IMR-90 (cell line): ENCODE results near the gene SHC4. TPM values are rescaled to one million over a fixed set of nuclear protein-coding genes. Genes with fewer than 3 reads are reported as not detected.
A peak's percentile ranks its signal among the peaks of the same experiment; 100 is the strongest.

Experiments
- ATAC-seq: fragments of 200-7000 bp; cut with Tn5 transposase; 2 replicates; pipeline ENCODE4 v1.9.1; 2020; ENCODE audit warnings: low read depth, mild to moderate bottlenecking, moderate library complexity
- BruUV-seq: library from RNA; stranded (reverse); fragments of 400-500 nt; replicated peaks from 2 replicates; lab custom pipeline; 2021; lab: Mats Ljungman, UMichigan
- CTCF ChIA-PET: fragments of 300-600 bp; formaldehyde crosslinking; extraction: SDS; loops from one replicate; lab custom pipeline; 2021; ENCODE audit warnings: antibody characterized with exemption; lab: Yijun Ruan, JAX
- POLR2A ChIA-PET: fragments of 300-600 bp; sonication (Branson Sonifier 250); formaldehyde crosslinking; loops from one replicate; lab custom pipeline; 2022; ENCODE audit warnings: antibody characterized with exemption; ENCODE audit not compliant: unreplicated experiment; lab: Charles Lee
- DNase-seq: peaks from one replicate; pipeline ENCODE4 v3.0.0; 2013
- H2AFZ ChIP-seq: replicated peaks from 2 replicates; pipeline ENCODE3; 2013; ENCODE audit warnings: low read length, mild to moderate bottlenecking; ENCODE audit not compliant: poor library complexity
- H2AK5ac ChIP-seq: 2 replicates; pipeline ENCODE4 v1.6.1; 2013; ENCODE audit warnings: low read depth, low read length, inconsistent platforms
- H2AK9ac ChIP-seq: replicated peaks from 2 replicates; pipeline ENCODE3; 2013; ENCODE audit warnings: mild to moderate bottlenecking, low read depth, low read length, moderate library complexity; ENCODE audit not compliant: poor library complexity
- H2BK120ac ChIP-seq: 2 replicates; pipeline ENCODE4 v1.6.1; 2013; ENCODE audit warnings: low read depth, low read length, inconsistent platforms
- H2BK15ac ChIP-seq: 3 replicates; pipeline ENCODE4 v1.6.1; 2013; ENCODE audit warnings: low read depth, low read length, inconsistent platforms
- H2BK20ac ChIP-seq: 2 replicates; pipeline ENCODE4 v1.6.1; 2013; ENCODE audit warnings: low read depth, mild to moderate bottlenecking, inconsistent platforms, low read length, moderate library complexity
- H2BK5ac ChIP-seq: 2 replicates; pipeline ENCODE4 v1.6.1; 2013; ENCODE audit warnings: mild to moderate bottlenecking, low read depth, low read length, inconsistent platforms; ENCODE audit not compliant: poor library complexity, severe bottlenecking
- H3K14ac ChIP-seq: replicated peaks from 2 replicates; pipeline ENCODE4 v1.6.1; 2013; ENCODE audit warnings: low read depth, low read length, inconsistent platforms
- H3K18ac ChIP-seq: 2 replicates; pipeline ENCODE4 v1.6.1; 2013; ENCODE audit warnings: low read depth, low read length, control low read depth
- H3K23ac ChIP-seq: 2 replicates; pipeline ENCODE4 v1.6.1; 2013; ENCODE audit warnings: low read depth, low read length, inconsistent platforms
- H3K27ac ChIP-seq: 2 replicates; pipeline ENCODE4 v1.5.1; 2013; ENCODE audit warnings: mild to moderate bottlenecking, control low read depth, low read length; ENCODE audit not compliant: insufficient read depth
- H3K27me3 ChIP-seq: 2 replicates; pipeline ENCODE4 v1.6.1; 2013; ENCODE audit warnings: low read length; ENCODE audit not compliant: control insufficient read depth, insufficient read depth
- H3K36me3 ChIP-seq: 2 replicates; pipeline ENCODE4 v1.6.1; 2013; ENCODE audit warnings: low read length, mixed read lengths; ENCODE audit not compliant: control insufficient read depth, insufficient read depth
- H3K4ac ChIP-seq: 2 replicates; pipeline ENCODE4 v1.6.1; 2013; ENCODE audit warnings: low read depth, low read length, inconsistent platforms
- H3K4me1 ChIP-seq: 2 replicates; pipeline ENCODE4 v1.6.1; 2013; ENCODE audit warnings: low read length, mixed read lengths; ENCODE audit not compliant: control insufficient read depth, insufficient read depth
- H3K4me2 ChIP-seq: 2 replicates; pipeline ENCODE4 v1.6.1; 2013; ENCODE audit warnings: low read depth, mild to moderate bottlenecking, control low read depth, low read length, moderate library complexity
- H3K4me3 ChIP-seq: 2 replicates; pipeline ENCODE4 v1.5.1; 2013; ENCODE audit warnings: low read depth, mild to moderate bottlenecking, control low read depth, low read length, moderate library complexity; ENCODE audit not compliant: insufficient read depth
- H3K56ac ChIP-seq: 2 replicates; pipeline ENCODE4 v1.6.1; 2013; ENCODE audit warnings: low read length, inconsistent platforms; ENCODE audit not compliant: insufficient read depth; ENCODE audit errors: extremely low read depth
- H3K79me1 ChIP-seq, 2 experiments: 2 replicates each; pipeline ENCODE4 v1.6.1; 2013; ENCODE audit warnings: low read length in 2 of 2, inconsistent platforms in 1 of 2, low read depth in 1 of 2
- H3K9ac ChIP-seq: 2 replicates; pipeline ENCODE4 v1.6.1; 2013; ENCODE audit warnings: low read depth, low read length, control low read depth
- H3K9me1 ChIP-seq: 2 replicates; pipeline ENCODE4 v1.6.1; 2013; ENCODE audit warnings: low read length, inconsistent platforms; ENCODE audit not compliant: insufficient read depth
- H3K9me3 ChIP-seq: 2 replicates; pipeline ENCODE4 v1.6.1; 2013; ENCODE audit warnings: low read length; ENCODE audit not compliant: control insufficient read depth, insufficient read depth
- H4K20me1 ChIP-seq: 2 replicates; pipeline ENCODE4 v1.6.1; 2013; ENCODE audit warnings: low read length, inconsistent platforms; ENCODE audit not compliant: insufficient read depth
- H4K5ac ChIP-seq: 2 replicates; pipeline ENCODE4 v1.6.1; 2013; ENCODE audit warnings: mild to moderate bottlenecking, low read depth, low read length, control low read depth
- H4K8ac ChIP-seq, 2 experiments: 2 replicates each; pipeline ENCODE4 v1.6.1; 2013; ENCODE audit warnings: low read depth in 2 of 2, low read length in 2 of 2, control low read depth in 1 of 2, inconsistent platforms in 1 of 2
- H4K91ac ChIP-seq: 2 replicates; pipeline ENCODE4 v1.6.1; 2013; ENCODE audit warnings: low read depth, low read length, inconsistent platforms; ENCODE audit not compliant: insufficient read depth
- BHLHE40 ChIP-seq: fragments of 150-350 bp; IDR thresholded peaks from 2 replicates; pipeline ENCODE4 v1.6.1; 2016; ENCODE audit warnings: mild to moderate bottlenecking, low read depth, low read length
- CEBPB ChIP-seq: IDR thresholded peaks from 2 replicates; pipeline ENCODE4 v1.6.1; 2012; ENCODE audit warnings: low read depth, low read length, improper control_type of control experiment
- MXI1 ChIP-seq: IDR thresholded peaks from 2 replicates; pipeline ENCODE4 v1.6.1; 2012; ENCODE audit warnings: low read depth, mild to moderate bottlenecking, low read length, moderate library complexity, borderline replicate concordance
- POLR2A ChIP-seq: IDR thresholded peaks from 2 replicates; pipeline ENCODE4 v1.6.1; 2012; ENCODE audit warnings: mild to moderate bottlenecking, low read depth, low read length
- SMC3 ChIP-seq: fragments of 150-350 bp; IDR thresholded peaks from 2 replicates; pipeline ENCODE4 v1.6.1; 2016; ENCODE audit warnings: low read depth, mild to moderate bottlenecking, antibody characterized with exemption, low read length, moderate library complexity
- dilution Hi-C: fragments of 300-500 bp; cut with HindIII; formaldehyde crosslinking; loops from one replicate; pipeline ENCODE4 v1.14.3; 2018; ENCODE audit warnings: low sequenced_read_pairs; ENCODE audit not compliant: unreplicated experiment
- in situ Hi-C: fragments of 300-500 bp; cut with MboI; formaldehyde crosslinking; loops from 3 replicates; pipeline ENCODE4 v1.14.3; 2019; ENCODE audit warnings: low sequenced_read_pairs, inconsistent platforms, mixed read lengths
- intact Hi-C: fragments of 100-400 bp; cut with micrococcal nuclease; formaldehyde crosslinking; loops from 2 replicates; pipeline ENCODE4 v1.10.0; 2022
- polyA plus RNA-seq, 3 experiments: library from polyadenylated mRNA; depleted of rRNA; stranded (reverse); fragments of >200 nt; gene quantifications; 2 replicates each; pipeline ENCODE4 v1.2.3, GENCODE V29; 2012; ENCODE audit warnings: low replicate concordance in 1 of 3
- total RNA-seq: library from RNA; depleted of rRNA; stranded (reverse); fragments of >200 nt; gene quantifications from 2 replicates; pipeline ENCODE4 v1.2.3, GENCODE V29; 2012

SHC4 gene
- total and polyA plus RNA-seq, 2 of the 4 experiments (the other 2 are of a cell fraction): 0.91 to 2.7 TPM

DNA sequence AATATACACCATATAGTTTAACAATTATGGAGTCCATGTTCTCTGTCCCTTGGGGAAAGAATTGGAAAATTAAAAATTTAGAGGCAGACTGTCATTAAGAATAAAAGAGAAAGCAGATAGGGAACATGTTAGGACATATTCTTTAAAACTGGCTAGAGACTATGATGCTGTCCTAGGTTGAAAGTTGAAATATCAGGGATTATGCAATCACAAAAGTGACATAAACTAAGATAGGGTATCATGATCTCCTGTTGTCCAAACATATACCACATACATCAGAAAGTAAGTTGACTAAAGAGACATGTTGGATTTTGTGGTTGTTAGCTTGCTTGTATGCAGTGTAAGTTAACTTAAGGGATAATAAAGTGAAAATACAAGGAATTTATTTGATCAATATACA, 95.7 kb downstream of the SHC4 start:
- DNase-seq (no peak), ATAC-seq (no peak)
- Histone ChIP-seq H3K36me3 (no peaks in the 10 kb centered on the region), H3K79me1 (peaks cover 5 to 20% of the 10 kb centered on the region in 2 experiments; a peak in 2 of 4 replicates), H3K56ac (peak overlapping the region; percentile 62; the same call in 1 of the 2 replicates), H3K9ac (no peak overlapping the region; the same call in 1 of the 2 replicates), H3K18ac (peak overlapping the region; percentile 100), H3K4me1 (peaks cover 21% of the 10 kb centered on the region), H3K27ac (peak overlapping the region; percentile 77), H3K9me1 (peaks cover 10% of the 10 kb centered on the region), H2AFZ (no peak overlapping the region), H3K9me3 (no peaks in the 10 kb centered on the region), H3K4me2 (peak overlapping the region; percentile 64; the same call in 1 of the 2 replicates), H2BK5ac (peak overlapping the region; percentile 93), H3K4me3 (no peak overlapping the region), H2BK120ac (peak overlapping the region; percentile 90), H4K20me1 (no peaks in the 10 kb centered on the region), H2BK15ac (peak overlapping the region; percentile 35; the same call in 1 of the 3 replicates), H2AK9ac (no peak overlapping the region), H3K4ac (peak overlapping the region; percentile 90), H4K8ac (peak overlapping the region; percentile 66 to 85), H4K91ac (peak overlapping the region; percentile 7; the same call in 1 of the 2 replicates), H3K23ac (peak overlapping the region; percentile 41; the same call in 1 of the 2 replicates), H3K14ac (peak overlapping the region; percentile 42; the same call in 1 of the 2 replicates), H2BK20ac (peak overlapping the region; percentile 81; the same call in 1 of the 2 replicates), H2AK5ac (no peak overlapping the region), H4K5ac (peak overlapping the region; percentile 95; the same call in 1 of the 2 replicates), H3K27me3 (no peaks in the 10 kb centered on the region)
- intact Hi-C loops (loop anchor here (5.0 to 10.0 kb wide), 3 partner anchors 179 to 1447 kb away; partner anchors contain the start of gene SECISBP2L), dilution Hi-C loops (no loop called here), in situ Hi-C loops (loop anchor here (5.0 to 25.0 kb wide), 4 partner anchors 284 to 1277 kb away; partner anchors contain the start of gene FGF7)
- no TSS peak for BruUV-seq
- POLR2A ChIA-PET: interaction anchor here (1.3 kb wide), 1 partner anchor 10 kb away, joined by 5 read pairs; the partner anchor contains the start of gene EID1
- TF ChIP-seq BHLHE40: no peak
- no peak for TF ChIP-seq POLR2A
- no peak for TF ChIP-seq MXI1
- TF ChIP-seq CEBPB: peak; percentile 86
- TF ChIP-seq SMC3: no peak
- CTCF ChIA-PET: interaction anchor here (1.2 kb wide), 1 partner anchor 94 kb away, joined by 4 read pairs; no protein-coding TSS in a partner anchor
